Measurements from ENCODE around the gene ZNF780B.

Gene ZNF780B

DNA sequence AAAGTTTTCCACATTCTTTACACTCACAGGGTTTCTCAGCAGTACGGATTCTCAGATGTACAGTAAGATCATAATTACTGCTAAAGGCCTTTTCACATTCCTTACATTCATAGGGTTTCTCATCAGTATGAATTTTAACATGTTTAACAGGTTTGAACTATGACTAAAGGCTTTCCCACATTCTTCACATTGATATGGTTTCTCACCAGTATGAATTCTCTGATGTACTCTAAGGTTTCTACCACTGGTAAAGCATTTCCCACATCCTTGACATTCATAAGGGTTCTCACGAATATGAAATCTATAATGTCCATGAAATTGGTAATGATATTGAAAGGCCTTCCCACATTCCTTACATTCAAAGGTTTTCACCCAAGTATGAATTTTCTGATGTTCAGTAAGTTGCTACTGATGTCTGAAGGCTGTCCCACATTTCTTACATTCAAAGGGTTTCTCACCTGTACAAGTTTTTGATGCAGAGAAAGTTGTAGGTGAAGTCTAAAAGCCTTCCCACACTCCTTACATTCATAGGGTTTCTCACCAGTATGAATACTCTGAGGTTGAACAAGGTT lies 22.0 kb downstream of the ZNF780B start:
- no peak overlapping the region for H3K9ac ChIP-seq (ENCODE audit: low read depth, low read length)
- no peaks in the 10 kb centered on the region for H3K4me1 ChIP-seq (ENCODE audit: control insufficient read depth, insufficient read depth, low read length)
- peaks cover 41% of the 10 kb centered on the region for H3K9me3 ChIP-seq (ENCODE audit: control insufficient read depth, insufficient read depth, low read length)
- no peaks in the 10 kb centered on the region for H3K36me3 ChIP-seq (ENCODE audit: control insufficient read depth, insufficient read depth, low read length)
- no peaks in the 10 kb centered on the region for H3K27me3 ChIP-seq (ENCODE audit: control insufficient read depth, insufficient read depth, low read length)
- no peak overlapping the region for H3K4me3 ChIP-seq (ENCODE audit: low read depth, low read length)

DNA sequence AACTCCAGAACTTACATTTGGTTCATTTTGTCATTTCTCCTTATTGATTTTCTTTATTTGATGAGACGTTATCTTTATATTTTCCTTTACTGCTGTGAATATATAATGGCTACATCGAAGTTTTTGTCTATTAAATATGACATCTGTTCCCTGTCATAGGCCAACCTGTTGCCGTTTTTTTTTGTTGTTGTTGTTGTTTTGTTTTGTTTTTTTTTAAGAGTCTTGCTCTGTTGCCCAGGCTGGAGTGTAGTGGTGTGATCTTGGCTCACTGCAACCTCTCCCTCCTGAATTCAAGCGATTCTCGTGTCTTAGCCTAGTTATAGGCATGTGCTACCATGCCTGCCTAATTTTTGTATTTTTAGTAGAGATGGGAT lies 29.4 kb downstream of the ZNF780B start:
- no peaks in the 10 kb centered on the region for H3K4me1 ChIP-seq (ENCODE audit: control insufficient read depth, insufficient read depth, low read length)
- no peaks in the 10 kb centered on the region for H3K36me3 ChIP-seq (ENCODE audit: control insufficient read depth, insufficient read depth, low read length)
- no peaks in the 10 kb centered on the region for H3K27me3 ChIP-seq (ENCODE audit: control insufficient read depth, insufficient read depth, low read length)
- H3K9me3 ChIP-seq (ENCODE audit: control insufficient read depth, insufficient read depth, low read length): peaks cover 21% of the 10 kb centered on the region
- H3K9ac ChIP-seq (ENCODE audit: low read depth, low read length): no peak overlapping the region
- no peak overlapping the region for H3K4me3 ChIP-seq (ENCODE audit: low read depth, low read length)

DNA sequence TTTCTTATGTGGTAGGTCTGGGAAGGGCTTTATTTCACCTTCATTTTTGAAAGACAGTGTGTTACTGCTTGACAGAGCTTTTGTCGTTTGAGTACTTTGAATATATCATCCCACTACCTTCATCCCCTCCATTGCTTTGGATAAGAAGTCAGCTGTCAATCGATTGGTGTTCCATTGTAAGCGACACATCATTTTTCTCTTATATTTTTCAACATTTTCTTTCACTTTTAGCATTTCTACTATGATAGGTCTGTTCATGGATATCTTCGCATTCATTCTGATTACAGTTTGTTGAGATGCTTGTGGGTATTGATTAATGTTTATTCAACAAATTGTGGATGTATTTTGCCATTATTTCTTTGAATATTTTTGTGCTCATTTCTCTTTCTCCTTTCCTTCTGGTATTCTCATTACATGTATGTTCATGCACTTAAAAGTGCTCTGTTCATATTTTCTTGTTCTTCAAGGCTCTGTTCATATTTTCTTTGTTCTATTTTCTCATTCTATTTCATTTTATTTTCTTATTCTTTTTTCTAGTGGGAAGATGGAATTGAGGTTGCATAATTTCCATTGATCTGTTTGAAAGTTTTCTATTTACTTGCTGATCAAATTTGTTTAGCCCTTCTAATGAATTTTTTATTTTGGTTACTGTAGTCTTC lies 30.0 kb downstream of the ZNF780B start:
- no peaks in the 10 kb centered on the region for H3K27me3 ChIP-seq (ENCODE audit: control insufficient read depth, insufficient read depth, low read length)
- H3K4me3 ChIP-seq (ENCODE audit: low read depth, low read length): no peak overlapping the region
- H3K9ac ChIP-seq (ENCODE audit: low read depth, low read length): no peak overlapping the region
- no peaks in the 10 kb centered on the region for H3K4me1 ChIP-seq (ENCODE audit: control insufficient read depth, insufficient read depth, low read length)
- no peaks in the 10 kb centered on the region for H3K36me3 ChIP-seq (ENCODE audit: control insufficient read depth, insufficient read depth, low read length)
- peaks cover 21% of the 10 kb centered on the region for H3K9me3 ChIP-seq (ENCODE audit: control insufficient read depth, insufficient read depth, low read length)

GRCh38 chr19:40023969-40024368 lies 32.1 kb downstream of the ZNF780B start:
- no peak overlapping the region for H3K4me3 ChIP-seq (ENCODE audit: low read depth, low read length)
- no peaks in the 10 kb centered on the region for H3K4me1 ChIP-seq (ENCODE audit: control insufficient read depth, insufficient read depth, low read length)
- peaks cover 15% of the 10 kb centered on the region for H3K9me3 ChIP-seq (ENCODE audit: control insufficient read depth, insufficient read depth, low read length)
- no peaks in the 10 kb centered on the region for H3K27me3 ChIP-seq (ENCODE audit: control insufficient read depth, insufficient read depth, low read length)
- no peaks in the 10 kb centered on the region for H3K36me3 ChIP-seq (ENCODE audit: control insufficient read depth, insufficient read depth, low read length)
- H3K9ac ChIP-seq (ENCODE audit: low read depth, low read length): no peak overlapping the region

DNA sequence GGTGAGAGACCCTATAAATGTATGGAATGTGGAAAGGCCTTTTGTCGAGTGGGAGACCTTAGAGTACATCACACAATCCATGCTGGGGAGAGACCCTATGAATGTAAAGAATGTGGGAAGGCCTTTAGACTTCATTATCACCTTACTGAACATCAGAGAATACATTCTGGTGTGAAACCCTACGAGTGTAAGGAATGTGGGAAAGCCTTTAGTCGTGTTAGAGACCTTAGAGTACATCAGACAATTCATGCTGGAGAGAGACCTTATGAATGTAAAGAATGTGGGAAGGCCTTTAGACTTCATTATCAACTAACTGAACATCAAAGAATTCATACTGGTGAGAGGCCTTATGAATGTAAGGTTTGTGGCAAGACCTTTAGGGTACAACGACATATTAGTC lies 42.0 kb downstream of the ZNF780B start:
- H3K9ac ChIP-seq (ENCODE audit: low read depth, low read length): no peak overlapping the region
- H3K4me3 ChIP-seq (ENCODE audit: low read depth, low read length): no peak overlapping the region
- no peaks in the 10 kb centered on the region for H3K27me3 ChIP-seq (ENCODE audit: control insufficient read depth, insufficient read depth, low read length)
- peaks cover 28% of the 10 kb centered on the region for H3K9me3 ChIP-seq (ENCODE audit: control insufficient read depth, insufficient read depth, low read length)
- no peaks in the 10 kb centered on the region for H3K36me3 ChIP-seq (ENCODE audit: control insufficient read depth, insufficient read depth, low read length)
- no peaks in the 10 kb centered on the region for H3K4me1 ChIP-seq (ENCODE audit: control insufficient read depth, insufficient read depth, low read length)

GRCh38 chr19:40009674-40010073 lies 46.4 kb downstream of the ZNF780B start:
- no peaks in the 10 kb centered on the region for H3K4me1 ChIP-seq (ENCODE audit: control insufficient read depth, insufficient read depth, low read length)
- H3K36me3 ChIP-seq (ENCODE audit: control insufficient read depth, insufficient read depth, low read length): no peaks in the 10 kb centered on the region
- H3K27me3 ChIP-seq (ENCODE audit: control insufficient read depth, insufficient read depth, low read length): no peaks in the 10 kb centered on the region
- H3K4me3 ChIP-seq (ENCODE audit: low read depth, low read length): no peak overlapping the region
- H3K9me3 ChIP-seq (ENCODE audit: control insufficient read depth, insufficient read depth, low read length): peaks cover 10% of the 10 kb centered on the region
- H3K9ac ChIP-seq (ENCODE audit: low read depth, low read length): no peak overlapping the region

DNA sequence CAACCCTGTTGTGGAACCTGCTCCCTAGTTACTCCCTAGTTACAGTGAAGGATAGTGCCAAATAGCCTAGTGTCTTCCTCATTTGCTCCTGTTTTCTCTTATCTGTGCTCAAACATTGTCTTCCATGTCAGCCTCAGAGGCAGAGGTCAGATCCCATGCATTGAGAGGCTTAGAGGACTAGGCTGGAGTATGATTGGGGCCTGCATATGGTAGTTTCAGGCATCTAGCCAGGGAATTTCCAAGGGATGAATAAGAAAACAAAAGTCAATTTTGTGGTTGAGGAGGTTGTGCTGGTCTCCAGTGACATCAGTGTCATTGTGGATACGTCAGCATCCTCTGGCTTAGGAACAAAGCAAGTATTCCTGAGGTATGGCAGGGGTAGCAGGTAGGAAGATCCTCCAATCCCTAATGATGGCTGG lies 49.7 kb downstream of the ZNF780B start:
- Histone ChIP-seq H3K27me3 (ENCODE audit: control insufficient read depth, insufficient read depth, low read length) (no peaks in the 10 kb centered on the region), H3K4me1 (ENCODE audit: control insufficient read depth, insufficient read depth, low read length) (no peaks in the 10 kb centered on the region), H3K9me3 (ENCODE audit: control insufficient read depth, insufficient read depth, low read length) (no peaks in the 10 kb centered on the region), H3K4me3 (ENCODE audit: low read depth, low read length) (no peak overlapping the region), H3K36me3 (ENCODE audit: control insufficient read depth, insufficient read depth, low read length) (no peaks in the 10 kb centered on the region), H3K9ac (ENCODE audit: low read depth, low read length) (no peak overlapping the region)

DNA sequence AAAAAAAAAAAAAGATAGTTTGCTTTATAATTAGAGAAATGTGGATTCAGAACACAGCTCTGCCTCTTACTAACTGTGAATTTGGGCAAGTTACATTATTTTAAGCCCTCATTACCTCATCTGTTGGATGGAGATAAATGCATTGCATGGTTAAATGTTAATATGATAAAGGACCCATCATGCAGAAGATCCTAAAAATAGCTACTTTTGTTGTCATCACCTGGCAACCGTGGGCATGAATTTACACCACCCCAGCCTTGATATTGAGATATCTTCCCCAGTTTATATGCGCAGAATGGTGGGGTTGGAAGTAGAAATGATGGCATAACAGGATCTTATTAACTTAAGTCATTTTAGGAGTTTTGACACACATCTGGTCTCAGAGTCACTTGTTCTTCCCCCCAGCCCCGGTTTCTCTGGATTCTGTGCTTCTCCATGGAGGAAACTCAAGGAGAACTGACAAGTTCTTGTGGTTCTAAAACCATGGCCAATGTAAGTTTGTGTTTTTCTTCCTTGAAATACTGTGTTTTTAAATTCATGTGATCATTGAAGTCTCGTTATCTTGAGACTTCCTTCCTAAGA lies 50.2 kb downstream of the ZNF780B start:
- Histone ChIP-seq H3K4me1 (ENCODE audit: control insufficient read depth, insufficient read depth, low read length) (no peaks in the 10 kb centered on the region), H3K4me3 (ENCODE audit: low read depth, low read length) (no peak overlapping the region), H3K9me3 (ENCODE audit: control insufficient read depth, insufficient read depth, low read length) (no peaks in the 10 kb centered on the region), H3K36me3 (ENCODE audit: control insufficient read depth, insufficient read depth, low read length) (no peaks in the 10 kb centered on the region), H3K27me3 (ENCODE audit: control insufficient read depth, insufficient read depth, low read length) (no peaks in the 10 kb centered on the region), H3K9ac (ENCODE audit: low read depth, low read length) (no peak overlapping the region)

DNA sequence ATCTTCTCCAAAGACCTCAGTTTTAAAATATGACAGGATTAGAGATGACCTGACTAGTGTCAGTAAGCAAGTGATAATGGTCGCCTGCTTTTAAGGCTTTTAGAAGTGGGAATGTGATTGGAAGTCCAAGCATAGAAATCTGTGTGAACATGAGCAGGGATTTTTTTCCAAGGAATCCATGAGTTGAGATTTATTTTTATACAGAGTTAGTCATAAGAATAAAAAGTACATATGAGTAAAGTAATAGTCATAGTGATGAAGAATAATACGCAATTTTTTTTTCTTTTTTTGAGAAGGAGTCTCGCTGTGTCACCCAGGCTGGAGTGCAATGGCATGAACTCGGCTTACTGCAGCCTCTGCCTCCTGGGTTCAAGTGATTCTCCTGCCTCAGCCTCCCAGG lies 57.5 kb downstream of the ZNF780B start:
- Histone ChIP-seq H3K9ac (ENCODE audit: low read depth, low read length) (no peak overlapping the region), H3K4me1 (ENCODE audit: control insufficient read depth, insufficient read depth, low read length) (no peaks in the 10 kb centered on the region), H3K36me3 (ENCODE audit: control insufficient read depth, insufficient read depth, low read length) (no peaks in the 10 kb centered on the region), H3K9me3 (ENCODE audit: control insufficient read depth, insufficient read depth, low read length) (peaks cover 5% of the 10 kb centered on the region), H3K27me3 (ENCODE audit: control insufficient read depth, insufficient read depth, low read length) (no peaks in the 10 kb centered on the region), H3K4me3 (ENCODE audit: low read depth, low read length) (no peak overlapping the region)

DNA sequence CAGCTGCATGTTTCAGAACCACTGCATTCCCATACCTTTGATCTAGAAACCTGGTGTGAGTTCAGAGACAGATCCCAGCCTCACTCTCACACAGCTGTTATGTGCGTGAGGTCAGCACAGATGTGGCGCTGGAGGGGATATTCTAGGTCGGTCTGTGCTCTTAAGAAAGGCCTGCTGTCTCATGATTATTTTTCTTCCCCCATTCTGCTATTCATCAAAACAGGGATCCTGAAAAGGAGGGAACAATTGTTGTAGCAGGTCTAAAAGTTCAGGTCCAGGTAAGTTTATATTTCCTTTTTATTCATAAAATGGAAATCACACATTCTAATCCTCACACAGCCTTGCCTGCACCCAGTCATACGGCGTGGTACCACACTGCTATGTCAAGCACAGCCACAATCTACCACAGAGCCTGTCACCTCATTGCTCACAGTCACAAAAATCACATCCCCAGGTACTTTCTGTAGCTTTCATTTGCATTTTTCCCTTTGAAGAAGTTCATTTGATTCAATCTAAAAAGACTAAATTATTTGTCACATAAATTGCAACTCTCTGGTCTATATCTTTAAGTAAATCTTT lies 58.3 kb downstream of the ZNF780B start:
- H3K4me3 ChIP-seq (ENCODE audit: low read depth, low read length): peak overlapping the region; percentile 95
- no peaks in the 10 kb centered on the region for H3K4me1 ChIP-seq (ENCODE audit: control insufficient read depth, insufficient read depth, low read length)
- H3K36me3 ChIP-seq (ENCODE audit: control insufficient read depth, insufficient read depth, low read length): no peaks in the 10 kb centered on the region
- H3K27me3 ChIP-seq (ENCODE audit: control insufficient read depth, insufficient read depth, low read length): no peaks in the 10 kb centered on the region
- H3K9ac ChIP-seq (ENCODE audit: low read depth, low read length): no peak overlapping the region
- H3K9me3 ChIP-seq (ENCODE audit: control insufficient read depth, insufficient read depth, low read length): peaks cover 6% of the 10 kb centered on the region

DNA sequence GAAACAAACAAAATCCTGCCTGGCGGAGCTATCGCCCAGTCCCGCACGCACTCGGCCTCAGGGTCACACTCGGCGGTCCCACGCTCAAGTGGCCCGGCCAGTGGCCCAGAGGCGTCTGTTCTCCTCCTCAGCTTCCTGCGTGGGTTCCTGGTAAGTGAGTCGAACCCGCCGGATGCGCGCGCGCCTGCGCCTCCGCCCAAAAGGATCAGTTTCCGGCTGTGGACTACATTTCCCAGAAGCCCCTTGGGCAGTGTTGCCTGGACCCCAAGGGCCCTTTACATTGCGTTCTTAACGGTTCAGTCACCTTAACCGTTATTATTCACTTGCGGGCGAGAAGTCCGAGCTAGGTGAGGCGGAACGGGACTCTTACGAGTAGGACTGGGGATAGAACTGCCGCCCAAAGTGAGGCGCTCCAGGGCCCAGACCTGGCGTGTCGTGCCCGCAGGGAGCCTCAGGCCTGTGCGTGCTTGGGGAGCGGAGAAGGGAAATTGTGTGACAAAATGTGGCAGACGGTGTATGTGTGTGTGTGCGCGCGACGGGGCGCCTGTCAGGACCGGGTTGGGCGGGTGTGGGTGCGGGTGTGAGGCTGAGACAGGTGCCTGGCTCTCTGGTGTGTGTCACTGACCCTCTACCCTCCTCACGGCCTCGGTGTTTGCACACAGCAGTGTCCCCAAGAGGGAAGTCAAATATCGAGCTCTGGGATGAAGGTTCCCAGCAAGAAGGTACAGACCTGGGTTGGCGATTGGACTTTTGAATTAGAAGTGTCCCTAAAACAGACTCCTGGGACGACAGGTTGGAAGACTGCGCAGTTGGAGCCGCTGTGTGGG lies 59.0 kb downstream of the ZNF780B start, which contains the start of gene ZNF546:
Gene ZNF546 (plus strand): TSS at position 250 of the 827 bp plus-strand sequence. CDS start 1,267 bp downstream, outside the sequence.
- H3K36me3 ChIP-seq (ENCODE audit: control insufficient read depth, insufficient read depth, low read length): no peaks in the 10 kb centered on the region
- no peaks in the 10 kb centered on the region for H3K27me3 ChIP-seq (ENCODE audit: control insufficient read depth, insufficient read depth, low read length)
- peaks cover 6% of the 10 kb centered on the region for H3K9me3 ChIP-seq (ENCODE audit: control insufficient read depth, insufficient read depth, low read length)
- peak within 1 kb of the TSS; percentile 95 for H3K4me3 ChIP-seq (ENCODE audit: low read depth, low read length)
- no peaks in the 10 kb centered on the region for H3K4me1 ChIP-seq (ENCODE audit: control insufficient read depth, insufficient read depth, low read length)
- H3K9ac ChIP-seq (ENCODE audit: low read depth, low read length): peak within 1 kb of the TSS; percentile 70
